HG03442 (cell line): ENCODE measurements around the gene GOLGA6B.
"Not testable (repeated sequence)": the region's sequence is repeated elsewhere in the genome, so short reads cannot be mapped to it uniquely, and the experiment has no call there.

Experiments
- ATAC-seq: cut with Tn5 transposase; IDR thresholded peaks from one replicate; pipeline ENCODE4 v1.9.1; 2021; ENCODE audit warnings: mild to moderate bottlenecking, moderate library complexity; ENCODE audit not compliant: unreplicated experiment

Gene GOLGA6B

GRCh38 chr15:72665706-72666105 is 11.2 kb downstream of the GOLGA6B start:
- ATAC-seq, result not testable (repeated sequence)

DNA sequence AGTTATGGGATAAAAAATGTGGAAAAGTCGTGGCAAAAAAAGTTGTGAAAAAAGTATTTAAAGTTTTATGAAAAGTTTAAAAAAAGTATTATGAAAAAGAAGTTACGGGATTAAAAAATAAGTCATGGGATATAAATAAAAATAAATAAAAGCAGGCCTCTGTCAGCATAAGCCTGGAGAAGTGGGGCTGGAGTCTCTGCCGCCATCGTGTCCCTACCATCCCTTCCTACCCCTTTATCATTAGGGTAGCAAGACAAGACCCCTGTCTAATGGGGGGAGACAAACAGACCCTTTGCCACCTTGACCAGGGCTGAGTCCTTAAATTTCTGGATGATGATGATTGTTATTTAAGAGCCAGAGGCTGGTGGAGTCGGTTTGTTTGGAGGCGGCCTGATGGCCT is 15.3 kb downstream of the GOLGA6B start:
- ATAC-seq, result not testable (repeated sequence)

DNA sequence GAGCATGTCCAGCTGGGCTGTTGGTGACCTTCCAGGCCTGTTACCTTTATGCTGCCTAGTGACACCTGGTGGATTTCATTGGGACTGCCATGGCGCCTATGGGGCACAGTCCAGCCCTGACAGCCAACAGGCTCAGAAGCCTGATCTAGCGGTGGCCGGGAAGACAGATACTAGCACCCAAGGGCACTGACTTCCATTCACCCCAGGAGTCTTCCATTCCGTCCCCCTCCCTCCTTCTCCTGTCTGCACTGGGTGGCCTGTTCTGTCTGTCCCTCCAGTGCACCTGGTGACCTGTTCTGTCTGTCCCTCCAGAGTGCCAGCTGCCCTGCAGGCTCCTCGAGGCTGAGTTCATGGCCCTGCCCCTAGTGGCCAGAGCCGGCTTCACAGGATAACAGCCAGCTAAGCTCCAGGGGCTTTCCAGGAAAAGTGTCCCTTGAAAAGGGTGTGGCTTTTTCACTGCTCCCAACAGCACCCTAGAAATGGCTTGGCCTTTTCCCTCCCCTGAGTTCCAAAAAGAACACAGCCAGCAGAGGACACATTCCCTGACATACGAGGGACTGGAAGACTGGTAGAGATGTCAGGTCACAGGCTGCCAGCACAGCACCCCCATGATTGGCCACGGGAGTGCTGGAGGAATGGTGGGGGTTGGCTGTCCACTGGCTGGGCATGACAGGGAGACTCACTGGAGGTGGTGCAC is 16.3 kb downstream of the GOLGA6B start:
- ATAC-seq, result peak; percentile 58

- ATAC-seq, result no peak
Measured at GRCh38 chr15:72671525-72671924, 17.0 kb downstream of the GOLGA6B start.

DNA sequence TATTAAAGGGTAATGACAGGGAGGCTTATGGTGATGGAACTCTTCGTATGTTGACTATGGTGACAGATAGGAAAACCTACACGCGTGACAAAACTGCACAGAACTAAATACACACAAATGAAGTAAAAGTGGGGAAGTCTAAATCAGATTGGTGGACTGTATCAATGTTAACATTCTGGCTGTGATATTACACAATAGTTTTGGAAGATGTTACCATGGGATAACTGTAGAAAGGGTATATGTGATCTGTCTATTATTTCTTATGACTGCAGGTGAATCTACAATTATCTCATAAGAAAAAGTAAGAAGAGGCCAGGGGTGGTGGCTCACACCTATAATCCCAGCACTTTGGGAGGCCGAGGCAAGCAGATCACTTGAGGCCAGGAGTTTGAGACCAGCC is 22.3 kb downstream of the GOLGA6B start:
- no peak for ATAC-seq

DNA sequence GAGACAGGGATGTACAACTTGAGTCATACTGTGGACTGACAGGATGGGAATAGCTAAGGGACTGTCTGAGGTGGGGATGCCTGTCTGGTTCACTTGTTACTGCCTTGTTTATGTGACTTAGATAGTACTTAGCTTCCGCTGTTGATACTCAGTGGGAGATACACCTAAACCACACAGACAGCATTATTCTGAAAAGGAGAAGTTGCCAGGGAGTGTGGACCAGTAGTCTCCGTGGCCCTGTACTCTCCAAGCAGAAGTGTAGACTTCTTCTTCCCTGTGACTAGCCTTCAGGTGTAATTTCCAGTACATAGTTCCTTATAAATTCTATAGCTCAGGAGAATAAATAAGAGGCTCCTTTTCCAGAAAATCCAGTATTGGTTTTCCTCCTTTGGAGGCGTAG is 26.4 kb downstream of the GOLGA6B start:
- no peak for ATAC-seq

GRCh38 chr15:72682772-72683171 is 28.3 kb downstream of the GOLGA6B start:
- ATAC-seq, result no peak

GRCh38 chr15:72685301-72685924 is 30.9 kb downstream of the GOLGA6B start:
- ATAC-seq, result no peak

- ATAC-seq, result peak; percentile 94
Measured at GRCh38 chr15:72685925-72686794, 31.7 kb downstream of the GOLGA6B start, which contains the start of the genes BBS4 and HIGD2B. Gene BBS4, plus strand, starts transcription at chr15:72686207. Its CDS starts 21 bp downstream, at chr15:72686228. Gene HIGD2B, minus strand, starts transcription at chr15:72686182. Its CDS starts 9,808 bp downstream, at chr15:72676374.

- no peak for ATAC-seq
Measured at GRCh38 chr15:72688697-72689096, 34.2 kb downstream of the GOLGA6B start.

DNA sequence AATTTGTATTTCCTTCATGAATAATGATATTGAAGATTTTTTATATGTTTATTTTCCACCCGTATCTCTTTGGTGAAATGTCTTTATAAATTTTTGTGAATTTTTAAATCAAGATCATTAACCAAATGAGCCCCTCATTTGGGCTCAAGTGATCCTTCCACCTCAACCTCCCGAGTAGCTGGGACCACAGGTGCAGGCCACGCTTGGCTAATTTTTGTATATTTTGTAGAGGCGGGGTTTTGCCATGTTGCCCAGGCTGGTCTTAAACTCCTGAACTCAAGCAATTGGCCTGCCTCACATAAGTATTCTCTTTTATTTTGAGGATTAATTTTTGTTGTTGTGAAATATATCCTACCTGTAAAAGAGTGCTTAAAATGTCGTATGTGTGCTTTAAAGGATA is 36.4 kb downstream of the GOLGA6B start:
- ATAC-seq, result no peak

DNA sequence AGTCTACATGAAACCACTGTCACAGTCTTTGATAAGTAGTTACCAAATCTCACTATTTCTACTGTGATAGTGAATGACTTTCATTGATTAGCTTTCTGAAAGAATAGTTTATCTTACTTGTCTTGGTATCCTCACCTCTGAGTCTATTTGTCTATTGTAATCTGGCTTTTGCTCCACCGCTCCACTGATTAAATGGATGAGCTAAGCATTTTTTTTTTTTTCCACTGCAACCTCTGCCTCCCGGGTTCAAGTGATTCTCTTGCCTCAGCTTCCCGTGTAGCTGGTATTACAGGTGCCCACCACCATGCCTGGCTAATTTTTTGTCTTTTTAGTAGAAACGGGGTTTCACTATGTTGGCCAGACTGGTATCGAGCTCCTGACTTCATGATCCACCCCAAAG is 44.4 kb downstream of the GOLGA6B start:
- ATAC-seq, result no peak

GRCh38 chr15:72700076-72700475 is 45.6 kb downstream of the GOLGA6B start:
- ATAC-seq, result no peak

- no peak for ATAC-seq
Measured at GRCh38 chr15:72706266-72706665, 51.8 kb downstream of the GOLGA6B start.

DNA sequence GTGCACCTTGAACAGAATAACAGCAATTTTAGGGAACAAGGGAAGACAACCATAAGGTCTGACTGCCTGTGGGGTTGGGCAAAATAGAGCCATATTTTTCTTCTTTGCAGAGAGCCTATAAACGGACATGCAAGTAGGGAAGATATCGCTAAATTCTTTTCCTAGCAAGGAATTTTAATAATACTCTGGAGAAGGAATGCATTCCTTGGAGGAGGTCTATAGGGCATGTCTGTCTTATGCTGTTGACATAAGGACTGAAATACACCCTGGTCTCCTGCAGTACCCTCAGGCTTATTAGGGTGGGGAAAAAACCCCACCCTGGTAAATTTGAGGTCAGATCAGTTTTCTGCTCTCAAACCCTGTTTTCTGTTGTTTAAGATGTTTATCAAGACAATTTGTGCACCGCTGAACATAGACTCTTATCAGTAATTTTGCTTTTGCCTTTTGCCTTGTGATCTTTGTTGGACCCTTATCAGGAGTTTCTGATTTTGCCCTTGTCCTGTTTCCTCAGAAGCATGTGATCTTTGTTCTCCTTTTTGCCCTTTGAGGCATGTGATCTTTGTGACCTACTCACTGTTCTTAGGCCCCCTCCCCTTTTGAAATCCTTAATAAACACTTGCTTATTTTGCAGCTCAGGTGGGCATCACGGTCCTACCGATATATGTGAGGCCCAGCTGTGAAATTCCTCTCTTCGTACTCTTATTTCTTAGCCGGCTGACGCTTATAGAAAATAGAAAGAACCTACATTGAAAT is 54.2 kb downstream of the GOLGA6B start:
- not testable (repeated sequence) for ATAC-seq
